Esophagus muscularis mucosa (tissue), 4 donors: ENCODE measurements around the gene CCDC3.

Experiments
- EP300 ChIP-seq: sonication (generic); formaldehyde crosslinking; IDR thresholded peaks from one replicate; pipeline ENCODE4 v1.6.1; 2017; ENCODE audit warnings: antibody characterized with exemption
- POLR2A ChIP-seq: fragments of 450-650 bp; IDR thresholded peaks from one replicate; pipeline ENCODE4 v1.6.1; 2017; ENCODE audit warnings: antibody characterized with exemption, moderate library complexity, mild to moderate bottlenecking, low read depth
- POLR2AphosphoS5 ChIP-seq, 2 donors: sonication (generic); formaldehyde crosslinking; IDR thresholded peaks; one replicate each; pipeline ENCODE4 v1.6.1; 2017; ENCODE audit warnings: antibody characterized with exemption in 2 of 2
- TF ChIP-seq, protein P1 (sequence below), 3 experiments: fragments of 200-600 bp in 2 of 3; fragments of 450-650 bp in 1 of 3; sonication (generic) in 2 of 3; IDR thresholded peaks; one replicate each; pipeline ENCODE4 v1.5.1; 2017 to 2019; ENCODE audit warnings: antibody characterized with exemption in 3 of 3, mild to moderate bottlenecking in 2 of 3, moderate library complexity in 1 of 3

DNA sequence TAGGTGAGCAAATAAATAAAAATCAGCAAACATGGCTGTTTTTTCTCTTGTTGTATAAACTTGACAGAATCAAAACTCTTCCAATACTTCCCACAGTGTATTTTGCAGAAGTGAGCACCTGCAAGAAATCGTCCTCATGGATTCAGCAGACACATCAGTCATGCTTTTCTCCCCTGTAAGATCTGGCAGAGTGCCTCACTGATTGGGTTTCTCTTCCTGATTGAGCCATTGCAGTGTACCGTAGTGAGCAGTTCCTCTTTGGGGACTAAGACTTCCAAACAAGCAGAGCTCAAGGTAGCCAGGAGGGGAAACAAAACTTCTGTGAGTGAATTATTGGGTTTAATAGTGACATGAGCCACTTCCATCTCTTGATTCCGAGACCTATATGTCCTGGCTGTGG, 2.2 kb upstream of the CCDC3 start:
- TF ChIP-seq EP300 (no peak), POLR2AphosphoS5 (IDR thresholded peaks at IDR 0.05) (no peak), POLR2A (no peak)
- TF ChIP-seq, protein P1, sequence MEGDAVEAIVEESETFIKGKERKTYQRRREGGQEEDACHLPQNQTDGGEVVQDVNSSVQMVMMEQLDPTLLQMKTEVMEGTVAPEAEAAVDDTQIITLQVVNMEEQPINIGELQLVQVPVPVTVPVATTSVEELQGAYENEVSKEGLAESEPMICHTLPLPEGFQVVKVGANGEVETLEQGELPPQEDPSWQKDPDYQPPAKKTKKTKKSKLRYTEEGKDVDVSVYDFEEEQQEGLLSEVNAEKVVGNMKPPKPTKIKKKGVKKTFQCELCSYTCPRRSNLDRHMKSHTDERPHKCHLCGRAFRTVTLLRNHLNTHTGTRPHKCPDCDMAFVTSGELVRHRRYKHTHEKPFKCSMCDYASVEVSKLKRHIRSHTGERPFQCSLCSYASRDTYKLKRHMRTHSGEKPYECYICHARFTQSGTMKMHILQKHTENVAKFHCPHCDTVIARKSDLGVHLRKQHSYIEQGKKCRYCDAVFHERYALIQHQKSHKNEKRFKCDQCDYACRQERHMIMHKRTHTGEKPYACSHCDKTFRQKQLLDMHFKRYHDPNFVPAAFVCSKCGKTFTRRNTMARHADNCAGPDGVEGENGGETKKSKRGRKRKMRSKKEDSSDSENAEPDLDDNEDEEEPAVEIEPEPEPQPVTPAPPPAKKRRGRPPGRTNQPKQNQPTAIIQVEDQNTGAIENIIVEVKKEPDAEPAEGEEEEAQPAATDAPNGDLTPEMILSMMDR (IDR thresholded peaks at IDR 0.05) = no peak
